ENCODE measurements around the gene SUV39H1. TPM values are rescaled to one million over a fixed set of nuclear protein-coding genes. Genes with fewer than 3 reads are reported as not detected.
"Not testable (repeated sequence)": the region's sequence is repeated elsewhere in the genome, so short reads cannot be mapped to it uniquely, and the experiment has no call there.

SUV39H1 gene
- total and polyA plus RNA-seq, 2 of the 8 experiments (the other 6 are each of a cell fraction or from before 2014, with no cell fraction given) = 14.8 to 27.8 TPM

GRCh38 chrX:48649102-48649501 is 47.4 kb upstream of the SUV39H1 start (continued):
- TF ChIP-seq SUZ12 (IDR thresholded peaks at IDR 0.05; ENCODE audit: low read length) (no peak), TBP (IDR thresholded peaks at IDR 0.05; ENCODE audit: low read depth, low read length) (no peak), EGR1 (IDR thresholded peaks at IDR 0.05; ENCODE audit: borderline replicate concordance, low read depth, low read length) (no peak), TEAD4 (IDR thresholded peaks at IDR 0.05; ENCODE audit: low read depth, low read length) (no peak), POLR2A (IDR thresholded peaks at IDR 0.05; ENCODE audit: control extremely low read depth in 1 of 2, low read depth in 2 of 2, low read length in 2 of 2) (no peak), JUN (IDR thresholded peaks at IDR 0.05; ENCODE audit: low read depth, low read length) (no peak), USF2 (IDR thresholded peaks at IDR 0.05; ENCODE audit: low read length) (no peak)
- TF ChIP-seq, protein P1, sequence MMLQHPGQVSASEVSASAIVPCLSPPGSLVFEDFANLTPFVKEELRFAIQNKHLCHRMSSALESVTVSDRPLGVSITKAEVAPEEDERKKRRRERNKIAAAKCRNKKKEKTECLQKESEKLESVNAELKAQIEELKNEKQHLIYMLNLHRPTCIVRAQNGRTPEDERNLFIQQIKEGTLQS (IDR thresholded peaks at IDR 0.05; ENCODE audit: insufficient read depth, low read depth, low read length) = no peak

- H2BK15ac ChIP-seq (ENCODE audit: low read length); H3K23ac ChIP-seq (ENCODE audit: insufficient read length); H3K4me2 ChIP-seq (ENCODE audit: insufficient read depth in 1 of 2, low read depth in 2 of 2, low read length in 2 of 2); H2BK20ac ChIP-seq (ENCODE audit: low read length); H3K18ac ChIP-seq (ENCODE audit: extremely low read depth, low read length); H3K56ac ChIP-seq (replicated peaks; ENCODE audit: insufficient read length, low read depth, low read length); H3K79me2 ChIP-seq (ENCODE audit: control insufficient read depth in 1 of 2, insufficient read depth in 2 of 2, low read length in 2 of 2); H3K4me3 ChIP-seq (ENCODE audit: extremely low read depth in 1 of 4, insufficient read depth in 2 of 4, low read depth in 3 of 4, low read length in 4 of 4); H2BK12ac ChIP-seq (ENCODE audit: low read depth, low read length); H3K9ac ChIP-seq (replicated peaks in 1 of 4; ENCODE audit: extremely low read depth in 1 of 4, low read depth in 3 of 4, low read length in 3 of 4); CTCF ChIA-PET (ENCODE audit: partially characterized antibody); H3K14ac ChIP-seq (ENCODE audit: insufficient read length); H3K23me2 ChIP-seq (ENCODE audit: low read depth, low read length); H2AFZ ChIP-seq (ENCODE audit: low read length); H4K8ac ChIP-seq (ENCODE audit: extremely low read depth, insufficient read depth, low read length); H2BK5ac ChIP-seq (ENCODE audit: low read depth, low read length); FAIRE-seq; DNase-seq (ENCODE audit: low read depth in 1 of 2, low spot score in 2 of 2); H3K4me1 ChIP-seq (replicated peaks in 1 of 4; ENCODE audit: control insufficient read depth in 3 of 4, insufficient read depth in 4 of 4, low read length in 3 of 4); H3K27me3 ChIP-seq (replicated peaks in 1 of 4; ENCODE audit: control insufficient read depth in 3 of 4, extremely low read depth in 1 of 4, insufficient read depth in 3 of 4, low read length in 3 of 4); POLR2A ChIA-PET (ENCODE audit: partially characterized antibody); H3K4ac ChIP-seq (replicated peaks; ENCODE audit: insufficient read length, low read depth, low read length); H4K5ac ChIP-seq (ENCODE audit: insufficient read length, low read depth, low read length); H3K27ac ChIP-seq (ENCODE audit: low read depth, low read length); H3K9me3 ChIP-seq (ENCODE audit: insufficient read depth in 2 of 2, low read depth in 1 of 2, low read length in 1 of 2); H3K36me3 ChIP-seq (ENCODE audit: control insufficient read depth in 2 of 4, insufficient read depth in 4 of 4, low read length in 3 of 4); H2BK120ac ChIP-seq (replicated peaks; ENCODE audit: low read depth, low read length); H4K20me1 ChIP-seq (replicated peaks in 1 of 2; ENCODE audit: control insufficient read depth in 1 of 2, insufficient read depth in 2 of 2, low read length in 2 of 2); H4K91ac ChIP-seq (replicated peaks; ENCODE audit: insufficient read length, low read length); H2AK5ac ChIP-seq (ENCODE audit: low read depth, low read length); H3K79me1 ChIP-seq (ENCODE audit: low read depth, low read length): not testable (repeated sequence)
- 76% methylated on average over 5 of the region's 5 CpGs; no CpG with 5 or more reads in 1 of the 2 experiments for WGBS, 2 experiments (ENCODE audit: extremely low coverage in 1 of 2, insufficient coverage in 1 of 2, insufficient read length in 1 of 2, insufficient replicate concordance in 2 of 2, low coverage in 1 of 2, low lambda C conversion rate in 2 of 2, missing lambda C conversion rate in 1 of 2)
These were observed 44.4 kb upstream of the SUV39H1 start for GRCh38 chrX:48652055-48652579.
